Measurements from ENCODE around the gene SMARCA1. TPM values are rescaled to one million over a fixed set of nuclear protein-coding genes. Genes with fewer than 3 reads are reported as not detected.

Gene SMARCA1
- total RNA-seq, 1 experiment from 2014 or later = 46.1 TPM

- TF ChIP-seq ZSCAN18 (CRISPR knock-in tag; IDR thresholded peaks at IDR 0.05) = no peak
- no peak for TF ChIP-seq RELA (CRISPR knock-in tag; IDR thresholded peaks at IDR 0.05; ENCODE audit: borderline replicate concordance)
- TF ChIP-seq RORB (CRISPR knock-in tag; IDR thresholded peaks at IDR 0.05) = no peak
Observed at GRCh38 chrX:129559783-129560182, 36.5 kb upstream of the SMARCA1 start (continued).

- ATAC-seq (no peak), DNase-seq (ENCODE audit: low spot score) (no peak)
- ChIA-PET CTCF (no interaction called here), POLR2A (no interaction called here)
- Mint-ChIP-seq H3K27ac (no peak overlapping the region), H3K9me3 (no peaks in the 10 kb centered on the region), H3K4me1 (no peaks in the 10 kb centered on the region), H3K4me3 (no peak overlapping the region), H3K27me3 (ENCODE audit: low read depth) (no peaks in the 10 kb centered on the region), H3K36me3 (peaks cover 35% of the 10 kb centered on the region)
- TF ChIP-seq ELF4 (CRISPR knock-in tag; IDR thresholded peaks at IDR 0.05; ENCODE audit: low read depth) (no peak), ZNF396 (CRISPR knock-in tag; IDR thresholded peaks at IDR 0.05; ENCODE audit: borderline replicate concordance) (no peak), ZNF423 (CRISPR knock-in tag; IDR thresholded peaks at IDR 0.05) (no peak), ZNF425 (CRISPR knock-in tag; conservative IDR thresholded peaks at IDR 0.05) (no peak), ATF2 (CRISPR knock-in tag; IDR thresholded peaks at IDR 0.05; ENCODE audit: borderline replicate concordance, low read depth) (no peak), ZNF232 (CRISPR knock-in tag; IDR thresholded peaks at IDR 0.05) (no peak), GRHL2 (CRISPR knock-in tag; IDR thresholded peaks at IDR 0.05; ENCODE audit: insufficient replicate concordance, severe bottlenecking) (no peak), ZSCAN18 (CRISPR knock-in tag; IDR thresholded peaks at IDR 0.05) (no peak), FOXP1 (CRISPR knock-in tag; IDR thresholded peaks at IDR 0.05; ENCODE audit: borderline replicate concordance) (no peak), SMAD4 (CRISPR knock-in tag; IDR thresholded peaks at IDR 0.05) (no peak), SMAD3 (CRISPR knock-in tag; IDR thresholded peaks at IDR 0.05; ENCODE audit: borderline replicate concordance) (no peak), SOX15 (CRISPR knock-in tag; IDR thresholded peaks at IDR 0.05) (no peak), USF1 (CRISPR knock-in tag; IDR thresholded peaks at IDR 0.05) (no peak)
- TF ChIP-seq, protein P1, sequence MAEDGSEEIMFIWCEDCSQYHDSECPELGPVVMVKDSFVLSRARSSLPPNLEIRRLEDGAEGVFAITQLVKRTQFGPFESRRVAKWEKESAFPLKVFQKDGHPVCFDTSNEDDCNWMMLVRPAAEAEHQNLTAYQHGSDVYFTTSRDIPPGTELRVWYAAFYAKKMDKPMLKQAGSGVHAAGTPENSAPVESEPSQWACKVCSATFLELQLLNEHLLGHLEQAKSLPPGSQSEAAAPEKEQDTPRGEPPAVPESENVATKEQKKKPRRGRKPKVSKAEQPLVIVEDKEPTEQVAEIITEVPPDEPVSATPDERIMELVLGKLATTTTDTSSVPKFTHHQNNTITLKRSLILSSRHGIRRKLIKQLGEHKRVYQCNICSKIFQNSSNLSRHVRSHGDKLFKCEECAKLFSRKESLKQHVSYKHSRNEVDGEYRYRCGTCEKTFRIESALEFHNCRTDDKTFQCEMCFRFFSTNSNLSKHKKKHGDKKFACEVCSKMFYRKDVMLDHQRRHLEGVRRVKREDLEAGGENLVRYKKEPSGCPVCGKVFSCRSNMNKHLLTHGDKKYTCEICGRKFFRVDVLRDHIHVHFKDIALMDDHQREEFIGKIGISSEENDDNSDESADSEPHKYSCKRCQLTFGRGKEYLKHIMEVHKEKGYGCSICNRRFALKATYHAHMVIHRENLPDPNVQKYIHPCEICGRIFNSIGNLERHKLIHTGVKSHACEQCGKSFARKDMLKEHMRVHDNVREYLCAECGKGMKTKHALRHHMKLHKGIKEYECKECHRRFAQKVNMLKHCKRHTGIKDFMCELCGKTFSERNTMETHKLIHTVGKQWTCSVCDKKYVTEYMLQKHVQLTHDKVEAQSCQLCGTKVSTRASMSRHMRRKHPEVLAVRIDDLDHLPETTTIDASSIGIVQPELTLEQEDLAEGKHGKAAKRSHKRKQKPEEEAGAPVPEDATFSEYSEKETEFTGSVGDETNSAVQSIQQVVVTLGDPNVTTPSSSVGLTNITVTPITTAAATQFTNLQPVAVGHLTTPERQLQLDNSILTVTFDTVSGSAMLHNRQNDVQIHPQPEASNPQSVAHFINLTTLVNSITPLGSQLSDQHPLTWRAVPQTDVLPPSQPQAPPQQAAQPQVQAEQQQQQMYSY (CRISPR knock-in tag; IDR thresholded peaks at IDR 0.05) = no peak
- TF ChIP-seq, protein P2, sequence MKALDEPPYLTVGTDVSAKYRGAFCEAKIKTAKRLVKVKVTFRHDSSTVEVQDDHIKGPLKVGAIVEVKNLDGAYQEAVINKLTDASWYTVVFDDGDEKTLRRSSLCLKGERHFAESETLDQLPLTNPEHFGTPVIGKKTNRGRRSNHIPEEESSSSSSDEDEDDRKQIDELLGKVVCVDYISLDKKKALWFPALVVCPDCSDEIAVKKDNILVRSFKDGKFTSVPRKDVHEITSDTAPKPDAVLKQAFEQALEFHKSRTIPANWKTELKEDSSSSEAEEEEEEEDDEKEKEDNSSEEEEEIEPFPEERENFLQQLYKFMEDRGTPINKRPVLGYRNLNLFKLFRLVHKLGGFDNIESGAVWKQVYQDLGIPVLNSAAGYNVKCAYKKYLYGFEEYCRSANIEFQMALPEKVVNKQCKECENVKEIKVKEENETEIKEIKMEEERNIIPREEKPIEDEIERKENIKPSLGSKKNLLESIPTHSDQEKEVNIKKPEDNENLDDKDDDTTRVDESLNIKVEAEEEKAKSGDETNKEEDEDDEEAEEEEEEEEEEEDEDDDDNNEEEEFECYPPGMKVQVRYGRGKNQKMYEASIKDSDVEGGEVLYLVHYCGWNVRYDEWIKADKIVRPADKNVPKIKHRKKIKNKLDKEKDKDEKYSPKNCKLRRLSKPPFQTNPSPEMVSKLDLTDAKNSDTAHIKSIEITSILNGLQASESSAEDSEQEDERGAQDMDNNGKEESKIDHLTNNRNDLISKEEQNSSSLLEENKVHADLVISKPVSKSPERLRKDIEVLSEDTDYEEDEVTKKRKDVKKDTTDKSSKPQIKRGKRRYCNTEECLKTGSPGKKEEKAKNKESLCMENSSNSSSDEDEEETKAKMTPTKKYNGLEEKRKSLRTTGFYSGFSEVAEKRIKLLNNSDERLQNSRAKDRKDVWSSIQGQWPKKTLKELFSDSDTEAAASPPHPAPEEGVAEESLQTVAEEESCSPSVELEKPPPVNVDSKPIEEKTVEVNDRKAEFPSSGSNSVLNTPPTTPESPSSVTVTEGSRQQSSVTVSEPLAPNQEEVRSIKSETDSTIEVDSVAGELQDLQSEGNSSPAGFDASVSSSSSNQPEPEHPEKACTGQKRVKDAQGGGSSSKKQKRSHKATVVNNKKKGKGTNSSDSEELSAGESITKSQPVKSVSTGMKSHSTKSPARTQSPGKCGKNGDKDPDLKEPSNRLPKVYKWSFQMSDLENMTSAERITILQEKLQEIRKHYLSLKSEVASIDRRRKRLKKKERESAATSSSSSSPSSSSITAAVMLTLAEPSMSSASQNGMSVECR (CRISPR knock-in tag; IDR thresholded peaks at IDR 0.05; ENCODE audit: borderline replicate concordance) = no peak
Observed at GRCh38 chrX:129557844-129558480, 34.7 kb upstream of the SMARCA1 start.

Data from WTC11 (cell line).